Measurements from ENCODE around the gene TAF10.

The TAF10 gene

GRCh38 chr11:6635082-6635932 lies 23.3 kb upstream of the TAF10 start:
- H3K4me3 ChIP-seq (ENCODE audit: low read depth, low read length): no peak overlapping the region
- DNase-seq (ENCODE audit: low read depth): no peak
- no peak for TF ChIP-seq CTCF (IDR thresholded peaks at IDR 0.05; ENCODE audit: control insufficient read depth, extremely low read depth, insufficient read depth)

- no peak for TF ChIP-seq CTCF (IDR thresholded peaks at IDR 0.05; ENCODE audit: control insufficient read depth, extremely low read depth, insufficient read depth)
- H3K4me3 ChIP-seq (ENCODE audit: low read depth, low read length): no peak overlapping the region
- DNase-seq (ENCODE audit: low read depth): no peak
Measured at GRCh38 chr11:6634534-6634933, 22.5 kb upstream of the TAF10 start.

- no peak overlapping the region for H3K4me3 ChIP-seq (ENCODE audit: low read depth, low read length)
- no peak for DNase-seq (ENCODE audit: low read depth)
- TF ChIP-seq CTCF (IDR thresholded peaks at IDR 0.05; ENCODE audit: control insufficient read depth, extremely low read depth, insufficient read depth): no peak
Measured at GRCh38 chr11:6633422-6634408, 21.7 kb upstream of the TAF10 start.

GRCh38 chr11:6632116-6633073 lies 20.4 kb upstream of the TAF10 start:
- DNase-seq (ENCODE audit: low read depth): no peak
- TF ChIP-seq CTCF (IDR thresholded peaks at IDR 0.05; ENCODE audit: control insufficient read depth, extremely low read depth, insufficient read depth): no peak
- no peak overlapping the region for H3K4me3 ChIP-seq (ENCODE audit: low read depth, low read length)

- TF ChIP-seq CTCF (IDR thresholded peaks at IDR 0.05; ENCODE audit: control insufficient read depth, extremely low read depth, insufficient read depth): no peak
- no peak for DNase-seq (ENCODE audit: low read depth)
- no peak overlapping the region for H3K4me3 ChIP-seq (ENCODE audit: low read depth, low read length)
Measured at GRCh38 chr11:6631361-6631890, 19.4 kb upstream of the TAF10 start.
